Cardiac septum (tissue), 1 donor: ENCODE results near the gene COL27A1. TPM values are rescaled to one million over a fixed set of nuclear protein-coding genes. Genes with fewer than 3 reads are reported as not detected.
A peak's percentile ranks its signal among the peaks of the same experiment; 100 is the strongest.

ENCODE experiments used
- DNase-seq: peaks from one replicate; pipeline ENCODE4 v3.0.0-alpha.2; 2020; ENCODE audit warnings: low spot score
- intact Hi-C: fragments of 100-400 bp; cut with DNase I; formaldehyde crosslinking; loops from one replicate; pipeline ENCODE4 v1.14.0; 2022
- total RNA-seq: library from RNA; stranded (reverse); fragmentation: NEBNext Ultra II Directional; extraction: Animal tissue kit (Norgen Biotek cat#: 25700); gene quantifications from one replicate; pipeline ENCODE4 v1.2.1, GENCODE V29; 2021
- donor health status: DM: no; HTN: no; CAD: no.

COL27A1 gene
- total RNA-seq, 1 donor from 2014 or later: 12.8 TPM

GRCh38 chr9:114302727-114303126 is 147.4 kb downstream of the COL27A1 start:
- intact Hi-C loops: no loop called here
- DNase-seq: peak; percentile 36

GRCh38 chr9:114303571-114303970 is 148.2 kb downstream of the COL27A1 start:
- peak; percentile 4 for DNase-seq
- intact Hi-C loops: no loop called here

- DNase-seq: peak; percentile 61
- intact Hi-C loops: no loop called here
Measured at GRCh38 chr9:114303977-114304376, 148.6 kb downstream of the COL27A1 start.

GRCh38 chr9:114304416-114305188 is 149.3 kb downstream of the COL27A1 start:
- intact Hi-C loops: no loop called here
- DNase-seq: peak; percentile 55

- DNase-seq: no peak
- intact Hi-C loops: no loop called here
Measured at GRCh38 chr9:114307899-114308267, 152.5 kb downstream of the COL27A1 start.

GRCh38 chr9:114308361-114308950 is 153.1 kb downstream of the COL27A1 start:
- intact Hi-C loops: no loop called here
- peak; percentile 68 for DNase-seq

GRCh38 chr9:114309096-114309495 is 153.8 kb downstream of the COL27A1 start:
- DNase-seq: peak; percentile 62
- intact Hi-C loops: no loop called here

GRCh38 chr9:114310471-114311450 is 155.4 kb downstream of the COL27A1 start:
- intact Hi-C loops: no loop called here
- DNase-seq: peak; percentile 59

GRCh38 chr9:114311571-114312512 is 156.5 kb downstream of the COL27A1 start:
- peak; percentile 41 for DNase-seq
- intact Hi-C loops: no loop called here

GRCh38 chr9:114312513-114312875 is 157.2 kb downstream of the COL27A1 start:
- DNase-seq: peak; percentile 56
- intact Hi-C loops: no loop called here

GRCh38 chr9:114313186-114313585 is 157.8 kb downstream of the COL27A1 start:
- DNase-seq: peak; percentile 6
- intact Hi-C loops: no loop called here

GRCh38 chr9:114314256-114314867 is 159.0 kb downstream of the COL27A1 start:
- peak; percentile 36 for DNase-seq
- intact Hi-C loops: no loop called here

GRCh38 chr9:114314881-114315722 is 159.8 kb downstream of the COL27A1 start:
- DNase-seq: peak; percentile 71
- intact Hi-C loops: no loop called here

GRCh38 chr9:114315723-114316363 is 160.5 kb downstream of the COL27A1 start:
- DNase-seq: peak; percentile 5
- intact Hi-C loops: no loop called here

- DNase-seq: peak; percentile 33
- intact Hi-C loops: no loop called here
Measured at GRCh38 chr9:114316605-114317230, 161.4 kb downstream of the COL27A1 start.

- intact Hi-C loops: no loop called here
- DNase-seq: peak; percentile 6
Measured at GRCh38 chr9:114317665-114318357, 162.5 kb downstream of the COL27A1 start.
